Transverse colon (tissue), 4 donors: ENCODE results near the gene MDH2. TPM values are rescaled to one million over a fixed set of nuclear protein-coding genes. Genes with fewer than 3 reads are reported as not detected.

Source experiments
- DNase-seq: peaks from one replicate; pipeline ENCODE4 v3.0.0-alpha.2; 2019
- H3K27ac ChIP-seq, 4 donors: fragments of 200-600 bp; sonication (generic); 2 replicates each; pipeline ENCODE4 v1.5.1; 2016 to 2018; ENCODE audit warnings: inconsistent platforms in 4 of 4
- H3K27me3 ChIP-seq: fragments of 200-600 bp; sonication (generic); 2 replicates; pipeline ENCODE4 v1.5.1; 2017; ENCODE audit warnings: inconsistent platforms
- H3K36me3 ChIP-seq, 4 donors: fragments of 200-600 bp; sonication (generic); 2 replicates each; pipeline ENCODE4 v1.5.1; 2017 to 2019; ENCODE audit warnings: inconsistent platforms in 4 of 4
- H3K4me1 ChIP-seq, 4 donors: fragments of 200-600 bp; sonication (generic); 2 replicates each; pipeline ENCODE4 v1.5.1; 2017 to 2020; ENCODE audit warnings: inconsistent platforms in 4 of 4
- H3K4me3 ChIP-seq, 4 donors: fragments of 200-600 bp; sonication (generic); 1 replicate in 1 of 4; 2 replicates in 3 of 4; pipeline versions ENCODE4 v1.5.1 to v1.6.1; 2017 to 2019; ENCODE audit warnings: inconsistent platforms in 4 of 4
- H3K9me3 ChIP-seq, 2 donors: fragments of 200-600 bp; sonication (generic); 2 replicates each; pipeline ENCODE4 v1.5.1; 2017 to 2019; ENCODE audit warnings: inconsistent platforms in 2 of 2
- CTCF ChIP-seq, 5 experiments: fragments of 200-600 bp in 3 of 5; fragments of 450-650 bp in 2 of 5; sonication (generic) in 3 of 5; IDR thresholded peaks; 1 replicate in 2 of 5; 2 replicates in 3 of 5; pipeline ENCODE4 v1.5.1; 2016 to 2017; ENCODE audit warnings: antibody characterized with exemption in 5 of 5, inconsistent platforms in 3 of 5, mild to moderate bottlenecking in 2 of 5, moderate library complexity in 1 of 5
- EP300 ChIP-seq: sonication (generic); formaldehyde crosslinking; IDR thresholded peaks from one replicate; pipeline ENCODE4 v1.6.1; 2017; ENCODE audit warnings: antibody characterized with exemption, low read depth
- POLR2A ChIP-seq: fragments of 450-650 bp; IDR thresholded peaks from one replicate; pipeline ENCODE4 v1.6.1; 2016; ENCODE audit warnings: antibody characterized with exemption, mild to moderate bottlenecking, moderate library complexity
- POLR2AphosphoS5 ChIP-seq, 3 donors: sonication (generic); formaldehyde crosslinking; IDR thresholded peaks; one replicate each; pipeline ENCODE4 v1.6.1; 2016; ENCODE audit warnings: antibody characterized with exemption in 3 of 3
- WGBS, 2 donors: methylation state at CpG; one replicate each; pipeline ENCODE4 v1.1.5; 2018; ENCODE audit warnings: low coverage in 1 of 2; 5-methylcytosine and 5-hydroxymethylcytosine counted together
- in situ Hi-C, 4 donors: fragments of 200-750 bp; cut with MboI; loops; one replicate each; pipeline versions ENCODE4 v1.15.0 to v1.15.1; 2017; ENCODE audit warnings: low sequenced_read_pairs in 3 of 4, low pct_ligation_motif_present in 1 of 4, low pct_unique_long_range_greater_than_20kb in 1 of 4
- intact Hi-C: fragments of 100-400 bp; cut with DNase I; formaldehyde crosslinking; loops from one replicate; pipeline ENCODE4 v1.15.1; 2023; ENCODE audit warnings: low total_unique reads
- total RNA-seq, 4 donors: library from RNA; depleted of rRNA; stranded (reverse); fragments of >200 nt; gene quantifications; one replicate each; pipeline ENCODE4 v1.1.0, GENCODE V29; 2016

MDH2 gene
- total RNA-seq, 4 donors from 2014 or later = 144 to 308 (median 152) TPM

- WGBS, 2 donors = 94% methylated on average over 24 of the region's 24 CpGs; no CpG with 5 or more reads in 1 of the 2 donors
- peaks cover 0 to 62% (median 28%) of the 10 kb centered on the region in 4 donors for H3K36me3 ChIP-seq
- peaks cover 5 to 11% (median 6%) of the 10 kb centered on the region in 4 donors for H3K4me1 ChIP-seq
- H3K27ac ChIP-seq = no peak overlapping the region
- no peak for DNase-seq
- TF ChIP-seq EP300 = no peak
- no peak for TF ChIP-seq CTCF (IDR thresholded peaks at IDR 0.05)
- TF ChIP-seq POLR2A = no peak
- no peak for TF ChIP-seq POLR2AphosphoS5 (IDR thresholded peaks at IDR 0.05)
- no peaks in the 10 kb centered on the region for H3K27me3 ChIP-seq
- intact Hi-C loops (no loop called here), in situ Hi-C loops (no loop called here)
- H3K9me3 ChIP-seq = no peaks in the 10 kb centered on the region
- H3K4me3 ChIP-seq = no peak overlapping the region
These were observed 16.5 kb downstream of the MDH2 start for GRCh38 chr7:76064208-76064970.

GRCh38 chr7:76065016-76065612 lies 17.2 kb downstream of the MDH2 start:
- no peak overlapping the region for H3K4me3 ChIP-seq
- no peaks in the 10 kb centered on the region for H3K9me3 ChIP-seq
- H3K27me3 ChIP-seq = no peaks in the 10 kb centered on the region
- no peak for TF ChIP-seq CTCF (IDR thresholded peaks at IDR 0.05)
- no peak for TF ChIP-seq POLR2A
- TF ChIP-seq EP300 = no peak
- TF ChIP-seq POLR2AphosphoS5 (IDR thresholded peaks at IDR 0.05) = no peak
- intact Hi-C loops (loop anchor here (5.0 kb wide), 1 partner anchor 1722 kb away; no protein-coding TSS in a partner anchor), in situ Hi-C loops (no loop called here)
- H3K27ac ChIP-seq = no peak overlapping the region
- DNase-seq = no peak
- WGBS, 2 donors = 88% methylated on average over 14 of the region's 14 CpGs; no CpG with 5 or more reads in 1 of the 2 donors
- H3K4me1 ChIP-seq = peaks cover 5 to 16% (median 9%) of the 10 kb centered on the region in 4 donors
- H3K36me3 ChIP-seq = peaks cover 0 to 56% (median 24%) of the 10 kb centered on the region in 4 donors

- intact Hi-C loops (loop anchor here (5.0 kb wide), 1 partner anchor 1720 kb away; no protein-coding TSS in a partner anchor), in situ Hi-C loops (no loop called here)
- no peak for DNase-seq
- Histone ChIP-seq H3K4me3 (no peak overlapping the region), H3K4me1 (peaks cover 11 to 25% (median 12%) of the 10 kb centered on the region in 4 donors), H3K9me3 (no peaks in the 10 kb centered on the region), H3K27ac (no peak overlapping the region), H3K36me3 (peaks cover 0 to 39% (median 18%) of the 10 kb centered on the region in 4 donors), H3K27me3 (no peaks in the 10 kb centered on the region)
- no peak for TF ChIP-seq CTCF (IDR thresholded peaks at IDR 0.05)
- TF ChIP-seq POLR2AphosphoS5 (IDR thresholded peaks at IDR 0.05) = no peak
- no peak for TF ChIP-seq POLR2A
- TF ChIP-seq EP300 = no peak
- 89 to 95% methylated on average over 2 to 14 of the region's 14 CpGs for WGBS, 2 donors
These were observed 19.0 kb downstream of the MDH2 start for GRCh38 chr7:76066716-76067503.
